PC-3 (cell line): ENCODE measurements around the gene ATXN10.

Source experiments
- CTCF ChIP-seq: fragments of 300-600 bp; sonication (generic); conservative IDR thresholded peaks from 2 replicates; pipeline ENCODE4 v1.5.1; 2017; ENCODE audit warnings: antibody characterized with exemption, low read depth, mild to moderate bottlenecking, low read length
- EZH2 ChIP-seq: fragments of 300-600 bp; sonication (generic); IDR thresholded peaks from one replicate; pipeline ENCODE4 v1.6.1; 2017; ENCODE audit warnings: antibody characterized with exemption, mild to moderate bottlenecking, low read length; ENCODE audit not compliant: unreplicated experiment

DNA sequence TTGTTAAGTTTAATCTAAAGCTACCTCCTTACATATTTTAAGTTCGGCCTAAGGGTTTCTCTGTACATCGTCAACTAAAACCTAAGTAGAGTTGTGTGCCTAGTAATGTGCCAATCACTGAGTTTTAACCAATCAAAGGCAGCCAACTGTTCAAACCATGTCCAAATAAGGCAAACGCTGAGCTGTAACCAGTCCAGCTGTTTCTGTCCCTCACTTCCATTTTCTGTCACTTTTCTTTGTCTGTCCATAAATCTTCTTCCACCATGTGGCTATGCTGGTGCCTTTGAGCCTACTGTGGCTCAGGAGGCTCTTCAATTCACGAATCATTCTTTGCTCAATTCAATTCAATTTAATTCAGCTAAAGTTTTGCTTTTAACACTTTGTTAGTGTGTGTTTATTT lies 13.9 kb upstream of the ATXN10 start:
- TF ChIP-seq CTCF (no peak), EZH2 (no peak)
